Medulla oblongata (tissue), 1 donor: ENCODE measurements around the gene ECM2.

Experiments used
- DNase-seq: peaks from one replicate; pipeline ENCODE4 v3.0.0-alpha.2; 2015; ENCODE audit errors: extremely low spot score

Gene ECM2

GRCh38 chr9:92527832-92528521 lies 7.8 kb downstream of the ECM2 start:
- no peak for DNase-seq

- no peak for DNase-seq
Measured at GRCh38 chr9:92527291-92527828, 8.4 kb downstream of the ECM2 start.

GRCh38 chr9:92525306-92525705 lies 10.5 kb downstream of the ECM2 start:
- DNase-seq, result no peak

- no peak for DNase-seq
Measured at GRCh38 chr9:92524881-92525280, 10.9 kb downstream of the ECM2 start.

GRCh38 chr9:92522983-92523970 lies 12.5 kb downstream of the ECM2 start:
- DNase-seq, result no peak

- DNase-seq, result no peak
Measured at GRCh38 chr9:92520837-92521236, 15.0 kb downstream of the ECM2 start.

GRCh38 chr9:92518199-92518598 lies 17.6 kb downstream of the ECM2 start:
- no peak for DNase-seq

- DNase-seq, result no peak
Measured at GRCh38 chr9:92517046-92517445, 18.7 kb downstream of the ECM2 start.

- no peak for DNase-seq
Measured at GRCh38 chr9:92516521-92516920, 19.3 kb downstream of the ECM2 start.

GRCh38 chr9:92514635-92515034 lies 21.2 kb downstream of the ECM2 start:
- no peak for DNase-seq

GRCh38 chr9:92513349-92513748 lies 22.4 kb downstream of the ECM2 start:
- DNase-seq, result no peak

- no peak for DNase-seq
Measured at GRCh38 chr9:92512622-92513021, 23.2 kb downstream of the ECM2 start.

GRCh38 chr9:92510747-92511146 lies 25.0 kb downstream of the ECM2 start:
- DNase-seq, result no peak

GRCh38 chr9:92509050-92509449 lies 26.7 kb downstream of the ECM2 start:
- no peak for DNase-seq

GRCh38 chr9:92508018-92508820 lies 27.6 kb downstream of the ECM2 start:
- DNase-seq, result no peak

- DNase-seq, result no peak
Measured at GRCh38 chr9:92507496-92507895, 28.3 kb downstream of the ECM2 start.

- DNase-seq, result no peak
Measured at GRCh38 chr9:92507005-92507404, 28.8 kb downstream of the ECM2 start.

GRCh38 chr9:92506184-92506857 lies 29.5 kb downstream of the ECM2 start:
- peak; percentile 21 for DNase-seq

GRCh38 chr9:92504881-92505280 lies 30.9 kb downstream of the ECM2 start:
- DNase-seq, result no peak

GRCh38 chr9:92503156-92503555 lies 32.6 kb downstream of the ECM2 start:
- no peak for DNase-seq

- DNase-seq, result no peak
Measured at GRCh38 chr9:92501671-92502393, 34.0 kb downstream of the ECM2 start.
